ENCODE measurements around the gene MACROD2.

MACROD2 gene

DNA sequence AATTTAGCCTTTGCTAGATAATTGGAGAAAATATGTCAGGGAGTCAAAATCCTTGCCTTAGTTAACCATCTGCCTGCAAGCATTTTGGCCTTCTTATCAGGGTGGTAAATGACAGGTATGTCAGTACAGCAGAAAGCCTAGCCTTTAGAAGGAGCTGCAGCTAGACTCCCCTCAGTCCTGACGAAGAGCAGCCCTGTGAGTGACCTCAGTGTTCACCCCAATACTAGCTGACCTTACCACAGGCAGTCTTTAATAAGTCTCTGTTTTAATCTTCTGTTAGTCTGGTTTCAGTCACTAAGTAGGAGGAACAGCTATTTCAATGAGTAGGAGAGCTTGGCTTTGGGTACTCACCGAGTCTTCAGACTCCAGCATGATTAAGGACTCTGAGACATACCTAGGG lies 682.1 kb downstream of the MACROD2 start:
- no peak for DNase-seq

- DNase-seq: no peak
These were observed 689.9 kb downstream of the MACROD2 start for GRCh38 chr20:14685183-14685582.

GRCh38 chr20:14687313-14687712 lies 692.0 kb downstream of the MACROD2 start:
- DNase-seq: no peak

DNA sequence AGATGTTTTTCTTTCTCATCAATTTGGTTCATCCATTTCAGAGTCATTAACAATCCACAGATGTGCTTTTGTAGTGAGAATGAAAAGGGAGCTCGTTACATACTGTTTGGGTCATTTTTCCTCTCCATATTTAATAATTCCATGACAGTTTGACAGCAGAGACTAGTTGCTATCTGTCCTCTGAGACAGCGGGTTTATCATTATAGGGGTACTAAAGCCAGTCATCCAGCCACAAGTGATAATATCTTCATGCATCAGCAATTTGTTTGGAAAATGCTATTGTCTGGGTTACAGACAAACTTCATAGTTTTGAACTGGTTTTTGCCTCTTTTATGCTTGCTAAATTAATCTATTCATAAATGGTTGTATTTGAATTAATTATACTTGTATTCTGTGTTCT lies 692.7 kb downstream of the MACROD2 start:
- DNase-seq: no peak

- no peak for DNase-seq
These were observed 696.7 kb downstream of the MACROD2 start for GRCh38 chr20:14691994-14692393.

DNA sequence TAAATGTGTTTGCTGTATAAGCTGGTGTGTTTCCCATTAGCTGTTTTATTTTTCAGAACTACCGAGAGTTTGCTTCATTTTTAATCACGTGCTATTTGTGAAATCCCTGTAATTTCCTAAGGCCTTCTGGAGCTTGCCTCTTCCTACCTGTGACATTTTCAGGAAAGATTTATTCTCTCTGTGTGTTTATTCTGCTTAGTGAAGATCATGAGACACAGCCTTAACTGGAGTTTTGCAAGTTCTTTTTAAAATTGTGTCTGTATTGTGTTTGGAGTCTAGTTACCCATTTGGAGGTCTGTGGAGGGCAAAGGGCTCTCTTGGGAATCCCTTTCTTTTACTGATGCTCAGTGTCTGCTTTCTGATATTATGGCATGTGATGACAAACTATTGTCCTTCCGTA lies 701.2 kb downstream of the MACROD2 start:
- DNase-seq: no peak

GRCh38 chr20:14696937-14697336 lies 701.6 kb downstream of the MACROD2 start:
- no peak for DNase-seq

GRCh38 chr20:14698125-14698524 lies 702.8 kb downstream of the MACROD2 start:
- no peak for DNase-seq

GRCh38 chr20:14698605-14699373 lies 703.5 kb downstream of the MACROD2 start:
- no peak for DNase-seq

- no peak for DNase-seq
These were observed 705.3 kb downstream of the MACROD2 start for GRCh38 chr20:14700639-14700960.

DNA sequence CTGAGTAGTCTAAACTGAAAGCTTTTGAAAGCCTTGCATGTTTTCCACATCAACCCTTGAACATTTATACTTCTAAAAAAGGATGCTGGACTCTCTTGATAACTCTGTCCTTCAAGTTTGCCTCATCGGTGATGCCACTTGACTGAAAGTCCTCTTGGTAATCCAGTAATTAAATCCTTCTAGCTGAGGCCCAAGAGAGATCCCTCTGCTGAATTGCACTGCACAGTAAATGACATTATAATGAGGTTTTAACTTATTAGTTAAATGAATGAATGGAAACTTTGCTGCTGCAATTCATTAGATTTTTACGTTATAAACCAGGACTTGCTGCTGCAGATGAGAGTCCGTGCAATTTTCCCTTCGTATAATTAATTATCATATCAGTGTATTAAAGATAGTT lies 706.0 kb downstream of the MACROD2 start:
- no peak for DNase-seq

- no peak for DNase-seq
These were observed 711.2 kb downstream of the MACROD2 start for GRCh38 chr20:14706555-14706954.

GRCh38 chr20:14707026-14707680 lies 711.8 kb downstream of the MACROD2 start:
- no peak for DNase-seq

DNA sequence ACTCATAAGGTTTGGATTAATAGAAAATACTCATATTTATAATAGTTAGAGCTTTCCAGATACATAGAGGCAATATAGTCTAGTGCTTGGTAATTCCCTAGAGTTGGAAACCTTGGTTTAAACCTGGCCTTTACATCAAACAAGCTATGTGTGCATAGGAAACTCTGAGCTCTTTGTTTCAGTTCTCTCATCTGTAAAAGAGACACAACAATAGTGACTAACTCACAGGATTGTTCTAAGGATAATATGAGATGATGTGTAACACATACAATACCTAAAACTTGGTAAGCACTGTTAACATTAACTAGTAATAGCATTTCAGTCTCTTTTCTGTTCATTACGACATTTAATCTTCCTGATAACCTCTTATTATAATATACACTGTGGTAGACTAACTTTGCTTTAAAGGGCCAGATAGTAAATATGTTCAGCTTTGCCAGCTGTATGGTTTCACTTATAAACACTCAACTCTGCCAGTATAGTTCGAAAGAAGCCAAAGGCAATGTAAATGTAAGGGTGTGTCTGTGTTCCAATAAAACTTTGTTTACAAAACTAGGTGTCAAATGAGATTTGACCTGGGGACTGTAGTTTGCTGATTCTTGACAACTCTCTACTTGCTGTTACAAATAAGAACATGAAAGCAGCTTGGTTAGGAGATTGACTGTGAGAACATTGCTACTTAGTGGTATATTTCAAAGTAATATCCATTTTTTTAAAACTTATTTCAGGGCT lies 712.7 kb downstream of the MACROD2 start:
- DNase-seq: no peak

DNA sequence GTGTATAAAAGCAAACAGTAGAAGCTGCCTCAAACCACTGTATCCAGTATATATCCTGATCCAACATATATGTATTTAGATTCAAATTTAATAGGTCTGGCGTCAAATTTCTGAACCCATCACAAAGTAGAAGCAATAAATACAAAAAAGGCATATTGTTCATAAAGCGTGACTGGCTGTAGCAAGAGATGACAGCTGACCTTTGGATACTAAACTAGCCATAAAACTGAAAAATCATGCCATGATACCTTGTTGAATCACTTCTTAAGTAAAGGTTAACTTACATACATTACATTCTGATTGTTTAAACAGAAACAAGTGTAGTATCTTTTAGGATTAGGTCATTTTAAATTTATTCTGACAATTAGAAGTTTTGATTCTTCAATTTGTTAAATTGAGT lies 714.1 kb downstream of the MACROD2 start:
- DNase-seq: no peak

DNA sequence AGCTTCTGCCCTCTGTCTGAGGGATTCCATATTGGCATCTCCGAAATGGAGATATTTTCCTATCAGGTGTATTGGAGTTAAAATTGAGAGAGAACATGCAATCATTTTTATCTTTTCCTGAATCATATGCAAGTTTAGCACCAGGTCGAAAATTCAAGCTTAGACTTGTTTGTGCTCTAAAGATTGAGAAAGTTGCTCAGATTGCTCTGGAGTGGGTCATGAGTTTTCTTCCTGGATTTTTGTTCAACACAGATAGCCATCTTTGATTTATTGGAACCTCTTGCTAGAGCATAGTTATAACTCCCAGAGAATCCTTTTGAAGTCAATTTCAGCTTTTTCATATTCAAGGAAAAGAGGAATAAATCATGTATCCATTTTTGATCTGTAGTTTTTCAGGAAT lies 715.6 kb downstream of the MACROD2 start:
- no peak for DNase-seq

DNA sequence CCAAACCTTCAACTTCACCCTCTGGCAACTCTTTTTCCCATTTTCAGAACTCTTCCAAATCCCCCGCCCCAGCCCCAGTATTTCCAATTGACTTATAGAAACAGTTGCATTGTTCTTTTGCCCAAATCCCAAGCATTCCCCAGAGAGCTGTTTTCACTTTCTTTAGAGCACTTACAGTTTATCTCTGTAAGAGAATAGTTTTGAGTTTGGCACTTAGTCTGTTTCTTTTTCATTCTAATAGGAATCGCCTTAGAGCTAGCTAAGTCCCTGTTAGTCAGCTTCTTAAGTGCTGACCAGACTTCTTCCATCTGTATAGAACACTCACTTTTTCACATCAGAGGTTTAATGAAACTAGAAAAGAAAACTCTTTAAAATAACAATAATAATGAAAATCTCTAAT lies 716.3 kb downstream of the MACROD2 start:
- DNase-seq: no peak

DNA sequence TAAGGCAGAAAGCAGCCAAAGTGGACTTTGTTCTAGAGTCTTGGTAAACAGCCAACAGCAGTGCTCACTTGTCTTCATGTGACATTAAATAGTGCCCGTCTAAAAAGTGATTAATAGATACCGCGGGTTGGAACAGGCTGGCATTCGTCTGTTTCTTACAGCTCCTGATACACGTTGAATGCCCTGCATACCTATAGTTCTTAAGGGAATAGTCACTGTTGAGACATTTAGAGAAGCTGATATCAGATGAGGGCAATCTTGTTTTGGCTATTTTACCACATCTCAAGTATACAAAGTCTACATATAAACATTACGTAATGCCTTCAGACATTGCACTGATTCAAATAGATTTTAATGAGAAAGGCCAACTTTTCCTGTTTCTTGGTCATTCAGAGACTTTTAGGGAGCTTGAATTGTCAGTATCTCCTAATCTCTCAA lies 717.0 kb downstream of the MACROD2 start:
- no peak for DNase-seq

DNA sequence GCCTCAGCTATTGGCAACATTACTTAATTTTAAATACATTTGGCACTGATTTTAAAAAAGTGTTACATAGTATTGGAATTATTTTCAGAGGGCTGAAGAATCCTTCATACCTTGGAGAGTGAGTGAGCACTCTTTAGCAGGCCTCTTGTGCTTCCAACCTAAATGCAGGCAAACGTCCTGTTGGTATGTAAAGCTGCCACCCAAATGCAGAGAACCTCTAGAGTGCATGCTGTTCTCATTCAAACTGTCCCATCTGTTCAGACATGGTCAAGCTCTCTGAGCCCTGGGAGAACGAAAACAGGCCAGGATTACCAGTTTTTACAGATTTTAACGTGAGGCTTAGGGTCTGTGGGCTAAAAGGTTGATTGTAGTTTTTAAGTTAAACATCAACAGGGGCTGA lies 720.1 kb downstream of the MACROD2 start:
- no peak for DNase-seq

- DNase-seq: no peak
These were observed 721.1 kb downstream of the MACROD2 start for GRCh38 chr20:14716351-14716801.

DNA sequence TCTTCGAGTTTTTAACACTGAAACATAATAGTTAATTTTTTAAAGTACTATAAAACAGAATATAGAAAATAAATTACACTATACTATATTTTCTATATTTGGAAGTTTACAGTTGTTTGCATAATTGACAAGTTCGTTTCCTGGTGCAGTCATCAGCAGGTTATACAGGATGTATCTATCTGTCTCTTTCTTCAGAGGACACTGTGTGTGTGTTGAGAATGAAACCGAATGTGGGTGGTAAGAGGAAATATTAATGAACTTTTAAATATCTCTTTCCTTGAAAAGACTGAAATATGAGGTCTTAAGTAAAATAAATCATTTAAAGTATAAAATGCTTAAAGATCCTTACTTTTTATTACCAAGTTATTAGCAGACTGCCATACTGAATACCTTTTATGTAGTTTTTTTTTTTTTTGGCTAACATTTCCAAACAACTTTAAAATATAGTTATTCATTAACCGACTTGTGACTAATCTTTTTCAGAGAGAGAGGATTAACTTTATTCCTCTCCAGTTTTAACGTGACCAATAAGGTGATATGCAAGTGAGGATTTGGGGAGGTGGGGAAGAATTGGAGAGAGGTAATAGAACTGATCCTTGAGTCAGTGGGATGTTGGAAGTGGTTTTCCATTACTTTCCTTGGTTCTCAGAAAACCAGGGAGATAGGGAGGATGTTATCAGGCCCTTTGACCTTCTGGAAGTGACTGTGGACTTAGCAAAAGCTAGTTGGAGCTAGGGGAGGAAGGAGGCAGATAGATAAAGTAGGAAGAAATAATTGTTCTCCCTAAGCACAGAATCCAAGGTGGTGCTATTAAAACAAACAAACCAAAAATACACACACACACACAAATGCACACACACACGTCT lies 722.1 kb downstream of the MACROD2 start:
- no peak for DNase-seq

- no peak for DNase-seq
These were observed 724.9 kb downstream of the MACROD2 start for GRCh38 chr20:14720251-14720650.

DNA sequence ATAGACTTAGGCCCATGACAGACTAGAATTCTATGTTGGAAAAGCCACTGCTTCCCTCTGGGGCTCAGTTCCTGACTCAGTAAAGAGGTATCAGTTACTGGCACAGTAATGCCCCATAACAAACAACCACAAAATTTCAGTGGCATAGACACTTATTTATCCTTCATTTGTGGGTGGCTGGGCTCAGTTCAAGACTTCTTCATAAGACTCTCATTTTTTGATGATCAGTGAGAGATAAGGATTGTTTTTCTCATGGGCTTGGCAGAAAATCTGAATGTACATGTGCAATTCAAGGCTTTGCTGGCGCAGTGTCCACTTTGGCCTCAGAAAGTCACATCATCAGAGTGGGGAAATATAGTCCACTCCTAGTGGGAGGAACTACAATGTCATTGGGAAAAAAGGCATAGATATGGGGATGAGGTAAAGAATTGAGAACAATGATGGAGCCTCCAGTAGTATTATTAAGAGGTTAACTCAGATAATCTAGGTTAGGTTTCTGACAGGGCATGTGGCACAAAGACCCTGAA lies 726.7 kb downstream of the MACROD2 start:
- no peak for DNase-seq

Data from NCI-H510A (cell line).